Neural cell (in vitro differentiated cells): ENCODE results near the gene SV2C. TPM values are rescaled to one million over a fixed set of nuclear protein-coding genes. Genes with fewer than 3 reads are reported as not detected.

ENCODE experiments used
- H2AFZ ChIP-seq: fragments of 200-600, 300-800 bp; sonication (generic), shearing (Covaris generic); 2 replicates; pipeline ENCODE4 v1.6.0; 2014; ENCODE audit warnings: low read depth, mild to moderate bottlenecking, antibody characterized with exemption, low read length, moderate library complexity
- H3F3A ChIP-seq: fragments of 200-600 bp; shearing (Covaris generic); 2 replicates; pipeline ENCODE4 v1.6.1; 2016; ENCODE audit warnings: mild to moderate bottlenecking, moderate library complexity, mixed read lengths, antibody characterized with exemption, low read length; ENCODE audit not compliant: insufficient read depth, poor library complexity, severe bottlenecking
- H3K27ac ChIP-seq: fragments of 200-600, 300-800 bp; sonication (generic), shearing (Covaris generic); 2 replicates; pipeline ENCODE4 v1.5.1; 2014; ENCODE audit warnings: mild to moderate bottlenecking, low read length, moderate library complexity
- H3K27me3 ChIP-seq: fragments of 300-800, 200-600 bp; sonication (generic), shearing (Covaris generic); 2 replicates; pipeline ENCODE4 v1.6.0; 2014; ENCODE audit warnings: mild to moderate bottlenecking, low read depth, low read length, moderate library complexity; ENCODE audit not compliant: insufficient read depth
- H3K36me3 ChIP-seq: fragments of 300-800, 200-600 bp; sonication (generic), shearing (Covaris generic); 2 replicates; pipeline ENCODE4 v1.5.1; 2014; ENCODE audit warnings: mild to moderate bottlenecking, antibody characterized with exemption, low read length, moderate library complexity; ENCODE audit not compliant: insufficient read depth
- H3K4me2 ChIP-seq: fragments of 300-800, 200-600 bp; sonication (generic), shearing (Covaris generic); 2 replicates; pipeline ENCODE4 v1.6.0; 2014; ENCODE audit warnings: mild to moderate bottlenecking, low read length
- H3K4me3 ChIP-seq: fragments of 300-800, 200-600 bp; sonication (generic), shearing (Covaris generic); 2 replicates; pipeline ENCODE4 v1.5.1; 2014; ENCODE audit warnings: mild to moderate bottlenecking, low read length, moderate library complexity
- H3K79me2 ChIP-seq: fragments of 200-600 bp; shearing (Covaris generic); replicated peaks from 2 replicates; pipeline ENCODE4 v1.6.0; 2014; ENCODE audit warnings: mild to moderate bottlenecking, low read length, moderate library complexity; ENCODE audit not compliant: insufficient read depth
- H3K9ac ChIP-seq: fragments of 300-800, 200-600 bp; sonication (generic), shearing (Covaris generic); 2 replicates; pipeline ENCODE4 v1.6.1; 2016; ENCODE audit warnings: mild to moderate bottlenecking, low read length, mixed read lengths
- H3K9me2 ChIP-seq: fragments of 200-600 bp; shearing (Covaris generic); 2 replicates; pipeline ENCODE4 v1.6.1; 2016; ENCODE audit warnings: mild to moderate bottlenecking, low read length, mixed read lengths; ENCODE audit not compliant: insufficient read depth
- H3K9me3 ChIP-seq: fragments of 200-600, 300-800 bp; sonication (generic), shearing (Covaris generic); 2 replicates; pipeline ENCODE4 v1.6.1; 2016; ENCODE audit warnings: mild to moderate bottlenecking, mixed run types, low read length, moderate library complexity, mixed read lengths
- H4K20me1 ChIP-seq: fragments of 200-600 bp; shearing (Covaris generic); 2 replicates; pipeline ENCODE4 v1.6.1; 2016; ENCODE audit warnings: mild to moderate bottlenecking, mixed run types; ENCODE audit not compliant: insufficient read depth
- EP300 ChIP-seq: fragments of 450-650 bp; conservative IDR thresholded peaks from 2 replicates; pipeline ENCODE4 v1.6.1; 2014; ENCODE audit warnings: antibody characterized with exemption, mild to moderate bottlenecking, moderate library complexity; ENCODE audit not compliant: poor library complexity, severe bottlenecking
- EZH2 ChIP-seq: fragments of 200-600, 300-800 bp; shearing (Covaris generic), sonication (generic); IDR thresholded peaks from 2 replicates; pipeline ENCODE4 v1.6.1; 2014; ENCODE audit warnings: antibody characterized with exemption, low read length, borderline replicate concordance, mild to moderate bottlenecking; ENCODE audit not compliant: insufficient read depth, poor library complexity, severe bottlenecking
- MXI1 ChIP-seq: fragments of 450-650 bp; conservative IDR thresholded peaks from 2 replicates; pipeline ENCODE4 v1.6.1; 2014; ENCODE audit warnings: antibody characterized with exemption, mild to moderate bottlenecking; ENCODE audit not compliant: poor library complexity, severe bottlenecking
- POLR2AphosphoS5 ChIP-seq: IDR thresholded peaks from 2 replicates; pipeline ENCODE4 v1.6.1; 2012
- RAD21 ChIP-seq: fragments of 450-650 bp; conservative IDR thresholded peaks from 2 replicates; pipeline ENCODE4 v1.6.1; 2014; ENCODE audit warnings: antibody characterized with exemption, mild to moderate bottlenecking, moderate library complexity
- SMC3 ChIP-seq: fragments of 450-650 bp; conservative IDR thresholded peaks from 2 replicates; pipeline ENCODE4 v1.6.1; 2014; ENCODE audit warnings: antibody characterized with exemption, mild to moderate bottlenecking, moderate library complexity; ENCODE audit not compliant: poor library complexity
- TAF1 ChIP-seq: IDR thresholded peaks from 2 replicates; pipeline ENCODE4 v1.6.1; 2012; ENCODE audit warnings: low read depth
- polyA plus RNA-seq: library from polyadenylated mRNA; depleted of rRNA; stranded (reverse); fragments of >200 nt; gene quantifications from 2 replicates; pipeline ENCODE4 v1.2.3, GENCODE V29; 2014
- TF ChIP-seq, protein P1 (sequence below): IDR thresholded peaks from 2 replicates; pipeline ENCODE4 v1.6.1; 2012; ENCODE audit warnings: borderline replicate concordance
- TF ChIP-seq, protein P2 (sequence below): fragments of 450-650 bp; IDR thresholded peaks from 2 replicates; pipeline ENCODE4 v1.5.1; 2014; ENCODE audit warnings: antibody characterized with exemption, mild to moderate bottlenecking, moderate library complexity; ENCODE audit not compliant: poor library complexity, severe bottlenecking

Gene SV2C
- polyA plus RNA-seq, 1 donor from 2014 or later = 0.45 TPM

DNA sequence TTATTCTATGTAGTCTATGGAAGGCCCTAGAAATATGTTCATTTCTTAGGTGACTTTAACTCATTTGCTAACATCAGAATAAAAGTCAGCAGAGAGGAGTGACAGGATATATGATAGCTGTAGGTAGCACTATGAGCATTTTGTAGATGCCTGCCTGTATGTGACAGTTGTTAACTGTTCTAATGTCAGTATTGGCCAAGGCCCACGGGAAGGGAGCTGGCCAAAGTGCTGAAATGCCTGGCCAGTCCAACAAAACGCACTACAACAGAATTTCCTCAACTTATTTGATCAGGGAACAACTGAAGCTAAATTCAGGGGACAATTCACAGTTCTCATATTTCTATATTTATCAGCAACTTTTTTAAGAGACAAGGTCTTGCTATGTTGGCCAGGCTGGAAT is 20.8 kb downstream of the SV2C start:
- no peaks in the 10 kb centered on the region for H3K9me2 ChIP-seq
- no peak overlapping the region for H3K4me3 ChIP-seq
- no peak for TF ChIP-seq MXI1
- TF ChIP-seq, protein P1, sequence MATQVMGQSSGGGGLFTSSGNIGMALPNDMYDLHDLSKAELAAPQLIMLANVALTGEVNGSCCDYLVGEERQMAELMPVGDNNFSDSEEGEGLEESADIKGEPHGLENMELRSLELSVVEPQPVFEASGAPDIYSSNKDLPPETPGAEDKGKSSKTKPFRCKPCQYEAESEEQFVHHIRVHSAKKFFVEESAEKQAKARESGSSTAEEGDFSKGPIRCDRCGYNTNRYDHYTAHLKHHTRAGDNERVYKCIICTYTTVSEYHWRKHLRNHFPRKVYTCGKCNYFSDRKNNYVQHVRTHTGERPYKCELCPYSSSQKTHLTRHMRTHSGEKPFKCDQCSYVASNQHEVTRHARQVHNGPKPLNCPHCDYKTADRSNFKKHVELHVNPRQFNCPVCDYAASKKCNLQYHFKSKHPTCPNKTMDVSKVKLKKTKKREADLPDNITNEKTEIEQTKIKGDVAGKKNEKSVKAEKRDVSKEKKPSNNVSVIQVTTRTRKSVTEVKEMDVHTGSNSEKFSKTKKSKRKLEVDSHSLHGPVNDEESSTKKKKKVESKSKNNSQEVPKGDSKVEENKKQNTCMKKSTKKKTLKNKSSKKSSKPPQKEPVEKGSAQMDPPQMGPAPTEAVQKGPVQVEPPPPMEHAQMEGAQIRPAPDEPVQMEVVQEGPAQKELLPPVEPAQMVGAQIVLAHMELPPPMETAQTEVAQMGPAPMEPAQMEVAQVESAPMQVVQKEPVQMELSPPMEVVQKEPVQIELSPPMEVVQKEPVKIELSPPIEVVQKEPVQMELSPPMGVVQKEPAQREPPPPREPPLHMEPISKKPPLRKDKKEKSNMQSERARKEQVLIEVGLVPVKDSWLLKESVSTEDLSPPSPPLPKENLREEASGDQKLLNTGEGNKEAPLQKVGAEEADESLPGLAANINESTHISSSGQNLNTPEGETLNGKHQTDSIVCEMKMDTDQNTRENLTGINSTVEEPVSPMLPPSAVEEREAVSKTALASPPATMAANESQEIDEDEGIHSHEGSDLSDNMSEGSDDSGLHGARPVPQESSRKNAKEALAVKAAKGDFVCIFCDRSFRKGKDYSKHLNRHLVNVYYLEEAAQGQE = peak; percentile 70
- no peaks in the 10 kb centered on the region for H3K27me3 ChIP-seq
- no peaks in the 10 kb centered on the region for H3F3A ChIP-seq
- H3K9me3 ChIP-seq = no peaks in the 10 kb centered on the region
- H3K9ac ChIP-seq = no peak overlapping the region
- no peaks in the 10 kb centered on the region for H3K36me3 ChIP-seq
- H4K20me1 ChIP-seq = no peaks in the 10 kb centered on the region
- H3K4me2 ChIP-seq = no peak overlapping the region
- no peak overlapping the region for H2AFZ ChIP-seq
- H3K79me2 ChIP-seq = no peaks in the 10 kb centered on the region
- no peak overlapping the region for H3K27ac ChIP-seq

DNA sequence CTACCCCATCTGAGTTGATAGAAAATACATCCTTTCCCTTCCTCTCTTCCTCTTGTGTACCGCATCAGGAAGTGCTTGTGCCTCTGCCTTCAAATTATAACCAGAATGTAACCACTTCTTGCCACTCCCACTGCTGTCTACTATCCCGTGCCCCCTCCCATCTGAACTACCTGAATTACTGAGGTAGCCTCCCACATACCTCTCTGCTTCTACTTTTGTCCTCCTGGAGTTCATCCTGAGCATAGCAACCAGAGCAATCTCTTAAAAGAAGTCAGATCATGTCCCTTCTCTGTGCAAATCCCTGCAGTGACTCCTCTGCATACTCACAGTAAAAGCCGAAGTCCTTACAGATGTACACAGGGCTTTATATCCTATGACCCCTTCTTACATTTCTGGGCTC is 23.0 kb downstream of the SV2C start:
- TF ChIP-seq RAD21 (no peak), POLR2AphosphoS5 (no peak), EP300 (no peak), EZH2 (no peak), SMC3 (no peak), TAF1 (no peak), MXI1 (no peak)
- TF ChIP-seq, protein P1 = no peak
- TF ChIP-seq, protein P2, sequence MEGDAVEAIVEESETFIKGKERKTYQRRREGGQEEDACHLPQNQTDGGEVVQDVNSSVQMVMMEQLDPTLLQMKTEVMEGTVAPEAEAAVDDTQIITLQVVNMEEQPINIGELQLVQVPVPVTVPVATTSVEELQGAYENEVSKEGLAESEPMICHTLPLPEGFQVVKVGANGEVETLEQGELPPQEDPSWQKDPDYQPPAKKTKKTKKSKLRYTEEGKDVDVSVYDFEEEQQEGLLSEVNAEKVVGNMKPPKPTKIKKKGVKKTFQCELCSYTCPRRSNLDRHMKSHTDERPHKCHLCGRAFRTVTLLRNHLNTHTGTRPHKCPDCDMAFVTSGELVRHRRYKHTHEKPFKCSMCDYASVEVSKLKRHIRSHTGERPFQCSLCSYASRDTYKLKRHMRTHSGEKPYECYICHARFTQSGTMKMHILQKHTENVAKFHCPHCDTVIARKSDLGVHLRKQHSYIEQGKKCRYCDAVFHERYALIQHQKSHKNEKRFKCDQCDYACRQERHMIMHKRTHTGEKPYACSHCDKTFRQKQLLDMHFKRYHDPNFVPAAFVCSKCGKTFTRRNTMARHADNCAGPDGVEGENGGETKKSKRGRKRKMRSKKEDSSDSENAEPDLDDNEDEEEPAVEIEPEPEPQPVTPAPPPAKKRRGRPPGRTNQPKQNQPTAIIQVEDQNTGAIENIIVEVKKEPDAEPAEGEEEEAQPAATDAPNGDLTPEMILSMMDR = no peak
- Histone ChIP-seq H3K4me3 (no peak overlapping the region), H3K4me2 (no peak overlapping the region), H3K27me3 (no peaks in the 10 kb centered on the region), H3K27ac (no peak overlapping the region), H3K79me2 (no peaks in the 10 kb centered on the region), H3K9me2 (no peaks in the 10 kb centered on the region), H3F3A (no peaks in the 10 kb centered on the region), H3K9ac (no peak overlapping the region), H3K9me3 (no peaks in the 10 kb centered on the region), H3K36me3 (no peaks in the 10 kb centered on the region), H4K20me1 (no peaks in the 10 kb centered on the region), H2AFZ (no peak overlapping the region)
